ENCODE data around the gene LASP1NB. TPM values are rescaled to one million over a fixed set of nuclear protein-coding genes. Genes with fewer than 3 reads are reported as not detected.
"Not testable (repeated sequence)": the region's sequence is repeated elsewhere in the genome, so short reads cannot be mapped to it uniquely, and the experiment has no call there.

The LASP1NB gene

DNA sequence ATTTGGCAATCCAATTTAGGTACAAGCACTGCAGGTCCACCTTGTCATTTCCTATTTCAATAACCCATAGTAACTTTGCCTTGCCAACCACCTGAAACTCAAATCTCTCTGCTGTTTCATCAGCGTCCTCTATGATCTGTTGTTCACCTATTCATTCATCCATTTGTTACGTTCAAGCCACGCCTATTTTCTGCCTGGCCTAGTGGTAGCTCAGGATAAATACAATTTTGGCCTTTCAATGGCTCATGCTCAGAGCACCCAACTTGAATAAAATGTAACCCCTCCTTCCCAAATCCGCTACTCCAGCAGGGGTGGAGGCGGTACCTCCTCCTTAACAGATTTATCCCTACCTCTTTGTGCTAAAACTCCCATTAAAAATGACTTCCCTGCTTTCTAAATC lies 45.4 kb downstream of the LASP1NB start:
- Mint-ChIP-seq H3K4me1 (ENCODE audit: low read depth, unreplicated experiment) (no peaks in the 10 kb centered on the region), H3K36me3 (ENCODE audit: insufficient read depth, unreplicated experiment) (no peaks in the 10 kb centered on the region), H3K4me3 (ENCODE audit: low read depth, unreplicated experiment) (no peak overlapping the region), H3K27ac (ENCODE audit: unreplicated experiment) (no peak overlapping the region), H3K27me3 (ENCODE audit: unreplicated experiment) (peaks cover 36% of the 10 kb centered on the region), H3K9me3 (ENCODE audit: low read depth, unreplicated experiment) (no peaks in the 10 kb centered on the region)
- TF ChIP-seq, protein P1, sequence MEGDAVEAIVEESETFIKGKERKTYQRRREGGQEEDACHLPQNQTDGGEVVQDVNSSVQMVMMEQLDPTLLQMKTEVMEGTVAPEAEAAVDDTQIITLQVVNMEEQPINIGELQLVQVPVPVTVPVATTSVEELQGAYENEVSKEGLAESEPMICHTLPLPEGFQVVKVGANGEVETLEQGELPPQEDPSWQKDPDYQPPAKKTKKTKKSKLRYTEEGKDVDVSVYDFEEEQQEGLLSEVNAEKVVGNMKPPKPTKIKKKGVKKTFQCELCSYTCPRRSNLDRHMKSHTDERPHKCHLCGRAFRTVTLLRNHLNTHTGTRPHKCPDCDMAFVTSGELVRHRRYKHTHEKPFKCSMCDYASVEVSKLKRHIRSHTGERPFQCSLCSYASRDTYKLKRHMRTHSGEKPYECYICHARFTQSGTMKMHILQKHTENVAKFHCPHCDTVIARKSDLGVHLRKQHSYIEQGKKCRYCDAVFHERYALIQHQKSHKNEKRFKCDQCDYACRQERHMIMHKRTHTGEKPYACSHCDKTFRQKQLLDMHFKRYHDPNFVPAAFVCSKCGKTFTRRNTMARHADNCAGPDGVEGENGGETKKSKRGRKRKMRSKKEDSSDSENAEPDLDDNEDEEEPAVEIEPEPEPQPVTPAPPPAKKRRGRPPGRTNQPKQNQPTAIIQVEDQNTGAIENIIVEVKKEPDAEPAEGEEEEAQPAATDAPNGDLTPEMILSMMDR (IDR thresholded peaks at IDR 0.05; ENCODE audit: unreplicated experiment) = peak; percentile 18
- CTCF ChIA-PET = interaction anchor here (0.6 to 3.6 kb wide), 6 partner anchors 11 to 203 kb away, joined by 3 to 48 read pairs (median 4); no protein-coding TSS in a partner anchor
- intact Hi-C loops (cut with micrococcal nuclease; ENCODE audit: unreplicated experiment) = no loop called here
- DNase-seq = peak; percentile 59
- BruUV-seq (replicated peaks) = no TSS peak

DNA sequence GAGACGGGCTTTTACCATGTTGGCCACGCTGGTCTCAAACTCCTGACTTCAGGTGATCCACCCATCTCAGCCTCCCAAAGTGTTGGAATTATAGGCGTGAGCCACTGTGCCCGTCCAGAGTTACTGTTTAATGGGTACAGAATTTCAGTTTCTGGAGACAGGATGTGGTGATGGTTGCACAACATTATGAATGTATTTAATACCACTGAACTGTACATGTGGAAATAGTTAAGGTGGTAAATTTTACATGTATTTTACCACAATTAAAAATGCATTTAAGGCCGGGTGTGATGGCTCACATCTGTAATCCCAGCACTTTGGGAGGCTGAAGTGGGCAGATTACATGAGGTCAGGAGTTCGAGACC lies 50.8 kb downstream of the LASP1NB start:
- H3K36me3 Mint-ChIP-seq (ENCODE audit: insufficient read depth, unreplicated experiment); H3K9me3 Mint-ChIP-seq (ENCODE audit: low read depth, unreplicated experiment); H3K4me3 Mint-ChIP-seq (ENCODE audit: low read depth, unreplicated experiment); H3K4me1 Mint-ChIP-seq (ENCODE audit: low read depth, unreplicated experiment); H3K27ac Mint-ChIP-seq (ENCODE audit: unreplicated experiment); DNase-seq; intact Hi-C loops (cut with micrococcal nuclease; ENCODE audit: unreplicated experiment); BruUV-seq (replicated peaks): not testable (repeated sequence)
- H3K27me3 Mint-ChIP-seq (ENCODE audit: unreplicated experiment) = peaks cover 42% of the 10 kb centered on the region
- CTCF ChIA-PET = interaction anchor here (0.7 to 0.9 kb wide), 6 partner anchors 24 to 796 kb away, joined by 3 to 5 read pairs (median 4); no protein-coding TSS in a partner anchor

GRCh38 chr17:38978180-38978579 lies 52.8 kb downstream of the LASP1NB start:
- no peaks in the 10 kb centered on the region for H3K36me3 Mint-ChIP-seq (ENCODE audit: insufficient read depth, unreplicated experiment)
- no peaks in the 10 kb centered on the region for H3K9me3 Mint-ChIP-seq (ENCODE audit: low read depth, unreplicated experiment)
- no peak overlapping the region for H3K27ac Mint-ChIP-seq (ENCODE audit: unreplicated experiment)
- no peak for DNase-seq
- TF ChIP-seq, protein P1 (IDR thresholded peaks at IDR 0.05; ENCODE audit: unreplicated experiment) = no peak
- CTCF ChIA-PET = interaction anchor here (0.6 to 2.7 kb wide), 6 partner anchors 10 to 1928 kb away, joined by 3 to 25 read pairs (median 3); partner anchors contain the start of gene FBXO47
- no TSS peak for BruUV-seq (replicated peaks)
- H3K4me3 Mint-ChIP-seq (ENCODE audit: low read depth, unreplicated experiment) = no peak overlapping the region
- intact Hi-C loops (cut with micrococcal nuclease; ENCODE audit: unreplicated experiment) = no loop called here
- H3K27me3 Mint-ChIP-seq (ENCODE audit: unreplicated experiment) = peaks cover 38% of the 10 kb centered on the region
- H3K4me1 Mint-ChIP-seq (ENCODE audit: low read depth, unreplicated experiment) = no peaks in the 10 kb centered on the region

Small RNA genes lying within 50 kb of the gene (microRNA-seq; reads per million reads assigned to microRNA genes)
- 2.5 reads per million for gene MIR6779

Other genes starting within 250 kb of the LASP1NB start
- gene MLLT6, start 220.3 kb upstream of the LASP1NB start, total RNA-seq (2022) = 463 and 498 TPM in 2 replicates
- gene CISD3, start 195.3 kb upstream of the LASP1NB start, total RNA-seq (2022) = 101 and 109 TPM in 2 replicates
- 196 and 205 TPM in 2 replicates for gene PCGF2, start 177.3 kb upstream of the LASP1NB start, total RNA-seq (2022)
- 893 and 935 TPM in 2 replicates for gene PSMB3, start 172.9 kb upstream of the LASP1NB start, total RNA-seq (2022)
- 101 and 120 TPM in 2 replicates for gene PIP4K2B, start 126.1 kb upstream of the LASP1NB start, total RNA-seq (2022)
- 77.8 and 78.9 TPM in 2 replicates for gene CWC25, start 100.3 kb upstream of the LASP1NB start, total RNA-seq (2022)
- 3,443 and 3,829 TPM in 2 replicates for gene RPL23, start 71.9 kb upstream of the LASP1NB start, total RNA-seq (2022)
- 479 and 558 TPM in 2 replicates for gene LASP1, start 55.6 kb upstream of the LASP1NB start, total RNA-seq (2022)
- not detected in 2 replicates for gene FBXO47, start 41.8 kb downstream of the LASP1NB start, total RNA-seq (2022)
- 0.39 and 0.52 TPM in 2 replicates for gene PLXDC1, start 226.0 kb downstream of the LASP1NB start, total RNA-seq (2022)
- gene ARL5C, start 240.5 kb downstream of the LASP1NB start, total RNA-seq (2022) = not detected in 2 replicates

Data from Calu3 (cell line).